ENCODE results near the gene APC. TPM values are rescaled to one million over a fixed set of nuclear protein-coding genes. Genes with fewer than 3 reads are reported as not detected.

Gene APC
- total and polyA plus RNA-seq, 4 donors = 4.8 to 36.2 (median 24.4) TPM

- no peaks in the 10 kb centered on the region for H3K36me3 ChIP-seq (ENCODE audit: control insufficient read depth in 4 of 4, insufficient read depth in 3 of 4, low read depth in 1 of 4, low read length in 3 of 4)
- 58% methylated on average over 3 of the region's 3 CpGs for WGBS
Measured at GRCh38 chr5:112691758-112692157, 45.9 kb upstream of the APC start.

DNA sequence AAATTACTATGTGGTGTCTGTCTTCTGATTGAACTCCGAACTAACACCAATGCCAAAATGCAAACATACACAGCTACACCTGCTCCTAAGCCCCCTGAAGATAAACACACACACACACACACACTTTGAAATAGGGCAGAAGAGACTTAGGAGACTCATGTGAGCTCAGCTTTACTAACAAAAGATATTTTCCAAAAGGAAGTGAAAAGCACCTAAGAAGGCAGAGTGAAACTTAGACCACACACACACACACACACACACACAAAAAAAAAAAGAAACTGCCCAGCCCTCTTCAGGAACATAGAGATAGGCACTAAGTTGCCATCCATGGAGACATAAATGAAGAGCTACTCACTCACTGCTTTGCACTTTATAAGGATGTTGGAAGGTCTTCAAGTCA is 45.2 kb upstream of the APC start:
- Histone ChIP-seq H3K27ac (ENCODE audit: low read depth in 1 of 2, low read length in 2 of 2) (no peak overlapping the region), H3K4me1 (ENCODE audit: control insufficient read depth in 4 of 4, insufficient read depth in 4 of 4, low read length in 3 of 4) (no peaks in the 10 kb centered on the region), H3K36me3 (ENCODE audit: control insufficient read depth in 4 of 4, insufficient read depth in 3 of 4, low read depth in 1 of 4, low read length in 3 of 4) (no peaks in the 10 kb centered on the region), H3K9me3 (ENCODE audit: control insufficient read depth in 4 of 4, low read length in 3 of 4) (no peaks in the 10 kb centered on the region), H3K4me3 (ENCODE audit: low read depth in 1 of 3, low read length in 3 of 3) (no peak overlapping the region), H3K27me3 (ENCODE audit: control insufficient read depth in 4 of 4, insufficient read depth in 4 of 4, low read length in 3 of 4) (no peaks in the 10 kb centered on the region), H3K9ac (ENCODE audit: low read depth in 1 of 2, low read length in 2 of 2) (no peak overlapping the region)
- TF ChIP-seq JUND (IDR thresholded peaks at IDR 0.05) (no peak), SP1 (IDR thresholded peaks at IDR 0.05) (no peak), NR2F2 (IDR thresholded peaks at IDR 0.05) (no peak), ATF3 (IDR thresholded peaks at IDR 0.05) (no peak), HNF4G (IDR thresholded peaks at IDR 0.05) (no peak)
- TF ChIP-seq, protein P1, sequence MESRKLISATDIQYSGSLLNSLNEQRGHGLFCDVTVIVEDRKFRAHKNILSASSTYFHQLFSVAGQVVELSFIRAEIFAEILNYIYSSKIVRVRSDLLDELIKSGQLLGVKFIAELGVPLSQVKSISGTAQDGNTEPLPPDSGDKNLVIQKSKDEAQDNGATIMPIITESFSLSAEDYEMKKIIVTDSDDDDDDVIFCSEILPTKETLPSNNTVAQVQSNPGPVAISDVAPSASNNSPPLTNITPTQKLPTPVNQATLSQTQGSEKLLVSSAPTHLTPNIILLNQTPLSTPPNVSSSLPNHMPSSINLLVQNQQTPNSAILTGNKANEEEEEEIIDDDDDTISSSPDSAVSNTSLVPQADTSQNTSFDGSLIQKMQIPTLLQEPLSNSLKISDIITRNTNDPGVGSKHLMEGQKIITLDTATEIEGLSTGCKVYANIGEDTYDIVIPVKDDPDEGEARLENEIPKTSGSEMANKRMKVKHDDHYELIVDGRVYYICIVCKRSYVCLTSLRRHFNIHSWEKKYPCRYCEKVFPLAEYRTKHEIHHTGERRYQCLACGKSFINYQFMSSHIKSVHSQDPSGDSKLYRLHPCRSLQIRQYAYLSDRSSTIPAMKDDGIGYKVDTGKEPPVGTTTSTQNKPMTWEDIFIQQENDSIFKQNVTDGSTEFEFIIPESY (IDR thresholded peaks at IDR 0.05) = no peak
- no peak for DNase-seq (ENCODE audit: low spot score)
- 76% methylated on average over 1 of the region's 1 CpG for WGBS

More at GRCh38 chr5:112691758-112692157, 45.9 kb upstream of the APC start:
- no peak overlapping the region for H3K27ac ChIP-seq (ENCODE audit: low read depth in 1 of 2, low read length in 2 of 2)
- H3K4me3 ChIP-seq (ENCODE audit: low read depth in 1 of 3, low read length in 3 of 3) = no peak overlapping the region
- H3K4me1 ChIP-seq (ENCODE audit: control insufficient read depth in 4 of 4, insufficient read depth in 4 of 4, low read length in 3 of 4) = no peaks in the 10 kb centered on the region
- TF ChIP-seq, protein P2, sequence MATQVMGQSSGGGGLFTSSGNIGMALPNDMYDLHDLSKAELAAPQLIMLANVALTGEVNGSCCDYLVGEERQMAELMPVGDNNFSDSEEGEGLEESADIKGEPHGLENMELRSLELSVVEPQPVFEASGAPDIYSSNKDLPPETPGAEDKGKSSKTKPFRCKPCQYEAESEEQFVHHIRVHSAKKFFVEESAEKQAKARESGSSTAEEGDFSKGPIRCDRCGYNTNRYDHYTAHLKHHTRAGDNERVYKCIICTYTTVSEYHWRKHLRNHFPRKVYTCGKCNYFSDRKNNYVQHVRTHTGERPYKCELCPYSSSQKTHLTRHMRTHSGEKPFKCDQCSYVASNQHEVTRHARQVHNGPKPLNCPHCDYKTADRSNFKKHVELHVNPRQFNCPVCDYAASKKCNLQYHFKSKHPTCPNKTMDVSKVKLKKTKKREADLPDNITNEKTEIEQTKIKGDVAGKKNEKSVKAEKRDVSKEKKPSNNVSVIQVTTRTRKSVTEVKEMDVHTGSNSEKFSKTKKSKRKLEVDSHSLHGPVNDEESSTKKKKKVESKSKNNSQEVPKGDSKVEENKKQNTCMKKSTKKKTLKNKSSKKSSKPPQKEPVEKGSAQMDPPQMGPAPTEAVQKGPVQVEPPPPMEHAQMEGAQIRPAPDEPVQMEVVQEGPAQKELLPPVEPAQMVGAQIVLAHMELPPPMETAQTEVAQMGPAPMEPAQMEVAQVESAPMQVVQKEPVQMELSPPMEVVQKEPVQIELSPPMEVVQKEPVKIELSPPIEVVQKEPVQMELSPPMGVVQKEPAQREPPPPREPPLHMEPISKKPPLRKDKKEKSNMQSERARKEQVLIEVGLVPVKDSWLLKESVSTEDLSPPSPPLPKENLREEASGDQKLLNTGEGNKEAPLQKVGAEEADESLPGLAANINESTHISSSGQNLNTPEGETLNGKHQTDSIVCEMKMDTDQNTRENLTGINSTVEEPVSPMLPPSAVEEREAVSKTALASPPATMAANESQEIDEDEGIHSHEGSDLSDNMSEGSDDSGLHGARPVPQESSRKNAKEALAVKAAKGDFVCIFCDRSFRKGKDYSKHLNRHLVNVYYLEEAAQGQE (IDR thresholded peaks at IDR 0.05) = no peak
- TF ChIP-seq ATF3 (IDR thresholded peaks at IDR 0.05) = no peak
- TF ChIP-seq, protein P3, sequence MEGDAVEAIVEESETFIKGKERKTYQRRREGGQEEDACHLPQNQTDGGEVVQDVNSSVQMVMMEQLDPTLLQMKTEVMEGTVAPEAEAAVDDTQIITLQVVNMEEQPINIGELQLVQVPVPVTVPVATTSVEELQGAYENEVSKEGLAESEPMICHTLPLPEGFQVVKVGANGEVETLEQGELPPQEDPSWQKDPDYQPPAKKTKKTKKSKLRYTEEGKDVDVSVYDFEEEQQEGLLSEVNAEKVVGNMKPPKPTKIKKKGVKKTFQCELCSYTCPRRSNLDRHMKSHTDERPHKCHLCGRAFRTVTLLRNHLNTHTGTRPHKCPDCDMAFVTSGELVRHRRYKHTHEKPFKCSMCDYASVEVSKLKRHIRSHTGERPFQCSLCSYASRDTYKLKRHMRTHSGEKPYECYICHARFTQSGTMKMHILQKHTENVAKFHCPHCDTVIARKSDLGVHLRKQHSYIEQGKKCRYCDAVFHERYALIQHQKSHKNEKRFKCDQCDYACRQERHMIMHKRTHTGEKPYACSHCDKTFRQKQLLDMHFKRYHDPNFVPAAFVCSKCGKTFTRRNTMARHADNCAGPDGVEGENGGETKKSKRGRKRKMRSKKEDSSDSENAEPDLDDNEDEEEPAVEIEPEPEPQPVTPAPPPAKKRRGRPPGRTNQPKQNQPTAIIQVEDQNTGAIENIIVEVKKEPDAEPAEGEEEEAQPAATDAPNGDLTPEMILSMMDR (IDR thresholded peaks at IDR 0.05; ENCODE audit: low read depth, low read length, missing input control) = peak; percentile 33
- TF ChIP-seq JUND (IDR thresholded peaks at IDR 0.05) = no peak
- TF ChIP-seq FOXA1 (IDR thresholded peaks at IDR 0.05) = no peak
- TF ChIP-seq RXRA (IDR thresholded peaks at IDR 0.05) = no peak
- TF ChIP-seq GABPA (IDR thresholded peaks at IDR 0.05 in 1 of 2, conservative IDR thresholded peaks at IDR 0.05 in 1 of 2) = no peak
- no peak for TF ChIP-seq NR2F2 (IDR thresholded peaks at IDR 0.05)
- no peak for TF ChIP-seq HNF4G (IDR thresholded peaks at IDR 0.05)
- TF ChIP-seq, protein P4, sequence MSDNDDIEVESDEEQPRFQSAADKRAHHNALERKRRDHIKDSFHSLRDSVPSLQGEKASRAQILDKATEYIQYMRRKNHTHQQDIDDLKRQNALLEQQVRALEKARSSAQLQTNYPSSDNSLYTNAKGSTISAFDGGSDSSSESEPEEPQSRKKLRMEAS (IDR thresholded peaks at IDR 0.05) = no peak
- peak; percentile 69 to 81 for TF ChIP-seq RAD21 (IDR thresholded peaks at IDR 0.05)
- no peak for TF ChIP-seq YY1 (IDR thresholded peaks at IDR 0.05)
- no peaks in the 10 kb centered on the region for H3K9me3 ChIP-seq (ENCODE audit: control insufficient read depth in 4 of 4, low read length in 3 of 4)
- no peaks in the 10 kb centered on the region for H3K27me3 ChIP-seq (ENCODE audit: control insufficient read depth in 4 of 4, insufficient read depth in 4 of 4, low read length in 3 of 4)
- DNase-seq (ENCODE audit: low spot score) = no peak
- no peak overlapping the region for H3K9ac ChIP-seq (ENCODE audit: low read depth in 1 of 2, low read length in 2 of 2)

Measured in liver (tissue), 9 donors.